HG03095 (cell line): ENCODE data around the gene LCAT.

Experiments used
- ATAC-seq: cut with Tn5 transposase; IDR thresholded peaks from one replicate; pipeline ENCODE4 v1.9.1; 2021; ENCODE audit warnings: moderate library complexity; ENCODE audit not compliant: unreplicated experiment

The LCAT gene

GRCh38 chr16:67934306-67935100 is 9.4 kb downstream of the LCAT start:
- no peak for ATAC-seq

DNA sequence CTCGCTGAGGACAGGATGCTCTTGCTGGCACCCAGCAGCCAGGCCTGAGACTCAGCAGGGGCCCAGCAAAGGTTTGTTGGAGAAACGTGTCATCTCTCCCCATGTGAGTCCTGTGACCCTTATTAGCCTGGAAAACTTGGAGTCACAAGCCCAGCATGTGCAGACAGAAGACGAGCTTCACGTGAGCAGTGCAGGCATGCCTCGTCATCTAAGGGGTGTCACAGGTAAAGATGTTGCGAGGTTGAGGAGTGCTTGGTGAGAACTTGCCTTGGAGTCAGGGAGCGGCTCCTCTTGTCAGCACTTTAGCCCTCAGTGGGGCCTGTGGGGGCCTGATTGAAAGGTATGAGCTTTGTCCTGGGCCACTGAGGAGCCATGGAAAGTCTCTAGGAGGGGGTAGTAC is 10.1 kb downstream of the LCAT start:
- ATAC-seq = no peak

GRCh38 chr16:67932462-67932840 is 11.5 kb downstream of the LCAT start:
- ATAC-seq = no peak

- no peak for ATAC-seq
Measured at GRCh38 chr16:67931712-67932461, 12.0 kb downstream of the LCAT start, which contains the start of gene CTRL. CTRL (minus strand) TSS chr16:67931862; CDS start chr16:67931852, 10 bp downstream.

DNA sequence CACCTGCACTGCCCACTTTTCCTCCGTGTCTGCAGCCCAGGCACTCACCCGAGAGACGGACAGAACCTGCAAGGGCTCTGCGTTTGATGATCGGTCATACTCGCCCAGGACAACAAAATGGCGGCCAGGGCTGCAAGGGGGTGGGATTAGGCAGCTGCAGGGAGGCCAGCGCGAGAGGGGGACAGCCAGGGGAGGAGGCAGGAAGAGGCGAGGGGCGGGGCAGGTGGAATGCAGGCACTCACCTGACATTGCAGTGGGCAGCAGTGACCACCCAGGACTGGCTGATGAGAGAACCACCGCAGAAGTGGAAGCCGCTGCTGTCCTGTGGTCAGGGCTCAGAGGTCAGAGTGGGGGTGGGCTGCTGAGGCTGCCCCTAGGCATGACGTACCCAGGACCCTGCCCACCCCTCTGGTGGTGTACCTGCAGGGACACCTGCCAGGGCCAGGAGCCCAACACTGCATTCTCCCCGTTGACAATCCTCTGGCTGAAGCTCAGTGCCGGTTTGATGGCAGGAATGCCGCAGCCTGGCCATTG is 13.2 kb downstream of the LCAT start:
- no peak for ATAC-seq

DNA sequence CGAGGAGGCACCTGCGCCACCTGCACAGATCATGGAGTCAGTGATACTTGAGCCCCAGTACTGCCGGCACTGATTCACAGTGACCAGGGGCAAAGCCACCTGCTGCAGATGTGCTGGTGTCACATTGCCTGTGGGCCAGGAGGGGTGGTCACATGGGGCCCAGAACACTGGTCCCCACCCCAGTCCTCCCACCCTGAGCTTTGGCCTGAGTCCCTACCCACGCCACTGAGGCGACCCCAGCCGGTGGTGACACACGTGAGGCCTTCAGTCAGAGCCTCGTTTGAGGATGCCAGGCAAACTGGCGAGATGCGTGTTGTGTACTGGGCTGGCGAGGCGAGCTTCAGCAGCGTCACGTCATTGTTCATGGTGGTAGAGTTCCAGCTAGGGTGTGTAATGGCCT is 13.7 kb downstream of the LCAT start:
- no peak for ATAC-seq

DNA sequence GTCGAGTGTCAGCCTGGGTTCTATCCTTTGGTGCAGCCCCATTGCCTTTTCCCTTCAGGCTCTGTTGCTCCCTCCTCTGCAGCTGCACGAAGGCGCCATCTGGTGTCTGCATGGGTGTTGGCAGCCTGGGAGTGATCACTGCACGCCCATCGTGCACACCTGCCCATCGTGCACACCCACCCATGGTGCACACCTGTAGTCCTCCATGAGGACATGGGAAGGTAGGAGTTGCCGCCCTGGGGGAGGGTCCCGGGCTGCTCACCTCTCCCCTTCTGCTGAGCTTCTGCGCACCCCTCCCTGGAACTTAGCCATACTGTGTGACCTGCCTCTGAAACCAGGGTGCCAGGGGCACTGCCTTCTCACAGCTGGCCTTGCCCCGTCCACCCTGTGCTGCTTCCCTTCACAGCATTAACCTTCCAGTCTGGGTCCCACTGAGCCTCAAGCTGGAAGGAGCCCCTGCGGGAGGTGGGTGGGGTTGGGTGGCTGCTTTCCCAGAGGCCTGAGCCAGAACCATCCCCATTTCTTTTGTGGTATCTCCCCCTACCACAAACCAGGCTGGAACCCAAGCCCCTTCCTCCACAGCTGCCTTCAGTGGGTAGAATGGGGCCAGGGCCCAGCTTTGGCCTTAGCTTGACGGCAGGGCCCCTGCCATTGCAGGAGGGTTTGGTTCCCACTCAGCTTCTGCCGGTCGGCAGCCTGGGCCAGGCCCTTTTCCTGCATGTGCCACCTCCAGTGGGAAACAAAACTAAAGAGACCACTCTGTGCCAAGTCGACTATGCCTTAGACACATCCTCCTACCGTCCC is 15.2 kb downstream of the LCAT start:
- ATAC-seq = peak; percentile 59

- no peak for ATAC-seq
Measured at GRCh38 chr16:67928147-67928546, 15.8 kb downstream of the LCAT start.

DNA sequence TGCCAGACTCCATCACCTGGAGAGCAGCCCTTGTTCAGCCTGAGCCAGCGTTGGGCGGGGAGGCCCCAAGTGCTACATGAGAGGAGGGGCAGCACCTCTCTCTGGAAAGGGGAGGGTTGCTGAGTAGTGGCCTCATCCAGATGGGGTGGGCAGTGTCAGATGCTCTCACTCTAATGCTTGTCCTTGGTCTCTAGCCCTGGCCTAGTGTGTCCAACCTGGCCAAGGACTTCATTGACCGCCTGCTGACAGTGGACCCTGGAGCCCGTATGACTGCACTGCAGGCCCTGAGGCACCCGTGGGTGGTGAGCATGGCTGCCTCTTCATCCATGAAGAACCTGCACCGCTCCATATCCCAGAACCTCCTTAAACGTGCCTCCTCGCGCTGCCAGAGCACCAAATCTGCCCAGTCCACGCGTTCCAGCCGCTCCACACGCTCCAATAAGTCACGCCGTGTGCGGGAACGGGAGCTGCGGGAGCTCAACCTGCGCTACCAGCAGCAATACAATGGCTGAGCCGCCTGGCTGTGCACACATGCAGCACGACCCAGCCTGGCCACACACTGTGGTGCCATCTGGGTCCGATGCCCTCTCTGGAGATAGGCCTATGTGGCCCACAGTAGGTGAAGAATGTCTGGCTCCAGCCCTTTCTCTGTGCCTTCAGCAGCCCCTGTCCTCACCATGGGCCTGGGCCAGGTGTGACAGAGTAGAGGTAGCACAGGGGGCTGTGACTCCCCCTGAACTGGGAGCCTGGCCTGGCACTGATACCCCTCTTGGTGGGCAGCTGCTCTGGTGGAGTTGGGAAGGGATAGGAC is 16.6 kb downstream of the LCAT start:
- no peak for ATAC-seq

- no peak for ATAC-seq
Measured at GRCh38 chr16:67926181-67926750, 17.7 kb downstream of the LCAT start.

DNA sequence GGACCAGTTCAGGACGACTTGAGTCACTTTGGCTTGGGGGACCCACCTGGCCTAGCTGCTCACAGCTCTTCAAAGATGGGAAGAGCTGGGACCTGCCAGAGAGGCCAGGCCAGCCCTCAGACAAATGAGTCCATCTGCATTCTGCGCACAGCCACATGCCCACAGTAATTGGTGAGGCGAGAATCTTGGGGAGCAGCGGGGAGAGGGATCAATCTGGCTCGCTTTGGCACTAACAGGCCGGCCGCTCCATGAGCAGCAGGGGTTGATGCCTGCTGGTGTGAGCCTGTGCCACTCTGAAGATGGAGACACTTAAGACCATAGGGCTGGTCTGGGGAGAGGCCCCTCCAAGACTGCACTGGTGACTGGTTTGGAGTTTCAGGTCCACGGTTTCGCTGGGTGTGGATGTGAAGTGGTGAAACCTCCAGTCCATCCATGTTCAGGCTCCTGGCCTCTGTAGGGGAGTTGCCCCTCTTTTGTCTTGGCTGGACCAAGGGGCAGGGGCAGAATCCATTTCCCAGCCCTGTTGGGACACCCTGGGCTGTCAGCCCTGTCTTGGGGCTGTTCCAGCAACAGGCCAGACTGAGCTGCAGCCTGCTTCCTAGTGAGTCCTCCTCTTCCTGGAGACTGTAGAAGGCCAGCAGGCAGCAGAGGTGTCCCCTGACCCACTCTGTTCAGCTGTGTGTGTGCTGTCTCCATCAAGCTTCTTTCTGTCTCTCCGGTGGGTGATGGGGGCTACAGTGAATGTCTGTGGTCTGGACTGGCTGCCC is 19.6 kb downstream of the LCAT start:
- no peak for ATAC-seq

DNA sequence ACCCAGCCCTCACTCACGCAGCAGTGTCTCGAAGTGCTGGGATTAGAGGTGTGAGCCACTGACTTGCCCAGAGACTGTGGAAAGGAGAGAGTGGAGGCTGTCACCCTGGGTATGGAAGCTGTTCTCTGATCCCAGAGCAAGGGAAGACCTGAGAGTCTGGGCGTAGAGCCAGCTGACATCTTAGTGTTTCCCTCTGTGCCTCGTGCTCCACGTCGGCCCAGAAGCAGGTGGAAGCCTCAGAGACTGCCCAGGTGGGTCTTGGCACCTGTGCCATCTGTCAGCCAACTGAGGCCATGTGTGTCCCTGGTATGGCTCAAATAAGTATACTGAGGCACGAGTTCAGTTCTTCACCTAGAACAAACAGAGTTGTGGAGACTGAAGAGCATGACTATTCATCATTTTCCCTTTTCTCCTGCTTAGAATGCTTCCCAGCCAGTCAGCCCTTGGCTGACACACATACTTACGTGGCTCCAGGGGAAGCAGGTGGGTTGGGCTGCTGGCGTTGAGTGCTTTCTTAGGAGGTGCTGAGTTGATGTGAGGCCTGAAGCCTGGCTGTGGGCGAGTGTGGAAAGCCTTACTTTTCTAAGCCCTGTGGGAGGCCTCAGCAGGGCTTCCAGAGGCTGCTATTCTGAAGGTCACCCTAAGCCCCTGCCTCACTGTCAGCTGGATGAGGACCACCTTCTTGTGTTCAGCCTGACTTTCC is 20.4 kb downstream of the LCAT start:
- ATAC-seq = no peak

DNA sequence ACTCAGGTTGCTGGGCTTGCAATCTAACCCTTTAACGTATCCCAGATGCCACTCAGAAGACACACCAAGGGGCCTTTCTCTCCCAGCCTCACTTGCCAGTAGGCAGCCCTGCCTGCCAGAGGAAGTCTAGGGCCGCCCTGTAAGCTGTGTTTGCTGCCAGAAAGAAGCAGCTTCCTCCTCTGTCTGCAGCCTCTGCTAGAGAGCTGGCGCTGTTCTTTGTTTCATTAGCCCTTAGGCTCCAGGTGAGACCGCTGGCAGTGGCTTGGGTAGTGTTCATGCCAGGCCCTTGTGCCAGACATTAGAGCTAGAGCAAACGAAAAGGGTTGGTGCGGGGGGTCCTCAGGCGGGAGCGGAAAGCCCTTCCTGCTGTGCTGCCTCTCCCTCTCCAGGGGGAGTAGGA is 21.2 kb downstream of the LCAT start:
- ATAC-seq = no peak

DNA sequence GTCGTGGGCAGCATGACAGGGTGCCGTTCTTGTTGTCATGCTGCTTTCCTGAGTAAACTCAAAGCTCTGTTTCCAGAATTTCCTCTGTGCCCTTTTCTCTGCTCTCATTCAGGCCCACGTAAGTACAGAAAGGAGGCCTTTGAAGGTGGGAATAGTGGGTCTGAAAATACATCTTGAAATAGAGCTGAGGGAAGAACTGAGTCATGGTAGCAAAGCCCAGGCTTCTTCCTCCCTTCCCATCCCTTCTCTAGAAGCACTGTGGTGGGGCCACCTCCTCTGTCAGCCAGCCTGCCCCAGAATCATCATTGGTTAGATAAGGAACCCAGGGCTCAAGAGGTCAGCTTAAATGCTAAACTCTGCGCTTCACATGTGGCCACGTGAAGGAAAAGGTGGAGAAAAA is 21.7 kb downstream of the LCAT start:
- no peak for ATAC-seq

- ATAC-seq = no peak
Measured at GRCh38 chr16:67919622-67920221, 24.2 kb downstream of the LCAT start.

DNA sequence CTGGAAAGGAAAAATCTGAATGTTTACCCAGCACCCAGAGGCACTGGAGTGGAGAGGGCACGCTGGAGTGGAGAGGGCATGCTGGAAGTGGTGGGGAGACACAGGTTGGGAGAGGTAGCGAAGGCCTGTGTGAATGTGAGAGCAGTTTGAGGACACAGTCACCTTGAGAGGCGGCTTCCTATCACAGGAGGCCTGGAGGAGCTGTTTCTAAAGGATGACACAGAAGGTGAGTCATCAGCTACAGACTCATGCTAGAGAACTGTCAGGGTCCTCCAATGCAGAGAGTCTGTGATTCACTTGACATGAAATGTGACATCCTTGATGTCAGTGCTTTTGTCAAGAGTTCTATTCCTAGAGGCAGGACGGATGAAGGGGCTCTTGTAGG is 26.1 kb downstream of the LCAT start:
- ATAC-seq = no peak

DNA sequence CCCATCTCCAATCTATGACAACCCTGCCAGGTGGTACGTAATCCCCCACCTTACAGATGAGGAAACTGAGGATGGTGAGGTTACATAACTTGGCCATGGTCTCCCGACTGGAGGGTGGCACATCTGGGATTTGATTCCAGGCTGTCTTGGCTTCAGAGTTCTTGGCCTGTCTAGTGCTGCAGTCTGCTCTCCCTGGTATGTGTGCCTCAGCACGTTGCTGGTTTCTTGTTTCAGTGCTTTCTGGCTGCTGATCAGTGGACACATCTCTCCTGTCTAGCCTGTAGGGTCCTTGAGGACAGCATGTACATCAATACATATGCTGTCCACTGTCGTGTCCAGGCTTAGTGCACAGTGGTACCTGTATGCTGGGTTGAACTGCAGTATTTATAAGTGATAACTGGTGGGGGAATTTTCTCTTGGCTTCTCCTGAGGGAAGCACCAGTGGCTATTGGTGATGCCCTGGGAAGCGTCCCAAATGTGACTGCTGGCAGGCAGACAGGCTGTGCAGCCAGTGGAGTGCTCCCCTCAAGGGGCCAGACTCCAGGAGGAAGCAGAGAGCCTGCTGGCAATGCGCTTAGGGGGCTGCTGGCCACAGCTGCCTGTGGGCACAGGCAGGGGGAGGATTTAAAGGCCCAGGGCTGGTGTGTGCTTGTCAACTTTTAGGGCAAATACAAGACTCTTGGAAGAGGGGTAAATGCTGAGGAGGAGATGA is 26.6 kb downstream of the LCAT start:
- ATAC-seq = no peak
